Common myeloid progenitor, CD34-positive (primary cell): ENCODE data around the gene ADCY9.

Source experiments
- CTCF ChIA-PET: fragments of 350-600 bp; sonication (Branson Sonifier 250); formaldehyde crosslinking; loops from one replicate; lab custom pipeline; 2021; ENCODE audit warnings: antibody characterized with exemption; lab: Charles Lee
- POLR2A ChIA-PET: fragments of 350-600 bp; sonication (Branson Sonifier 250); formaldehyde crosslinking; loops from one replicate; lab custom pipeline; 2021; ENCODE audit warnings: antibody characterized with exemption; lab: Charles Lee
- DNase-seq, 3 donors: peaks; one replicate each; pipeline versions ENCODE4 v3.0.0 to v3.0.0-alpha.2; 2013
- H3K27ac ChIP-seq, 2 experiments: 1 replicate in 1 of 2; 2 replicates in 1 of 2; pipeline ENCODE4 v1.7.0; 2013; ENCODE audit warnings: inconsistent platforms in 2 of 2, low read length in 2 of 2, mild to moderate bottlenecking in 2 of 2, low read depth in 1 of 2, moderate library complexity in 1 of 2; ENCODE audit not compliant: severe bottlenecking in 2 of 2, insufficient read depth in 1 of 2, poor library complexity in 1 of 2
- H3K27me3 ChIP-seq, 5 experiments: replicated peaks in 2 of 5; 1 replicate in 3 of 5; 2 replicates in 2 of 5; pipeline versions ENCODE4 v1.6.1 to v1.7.0; 2013; ENCODE audit warnings: low read length in 4 of 5, mild to moderate bottlenecking in 2 of 5, moderate library complexity in 2 of 5, inconsistent platforms in 1 of 5; ENCODE audit not compliant: insufficient read depth in 5 of 5, control insufficient read depth in 4 of 5
- H3K36me3 ChIP-seq, 4 experiments: 1 replicate in 2 of 4; 2 replicates in 2 of 4; pipeline versions ENCODE4 v1.6.1 to v1.7.0; 2013; ENCODE audit warnings: low read length in 3 of 4, control low read depth in 1 of 4, mild to moderate bottlenecking in 1 of 4; ENCODE audit not compliant: control insufficient read depth in 4 of 4, insufficient read depth in 4 of 4
- H3K4me1 ChIP-seq, 4 experiments: 1 replicate in 3 of 4; 2 replicates in 1 of 4; pipeline versions ENCODE4 v1.6.1 to v1.7.1; 2013; ENCODE audit warnings: low read length in 3 of 4, mild to moderate bottlenecking in 3 of 4, control low read depth in 1 of 4, inconsistent platforms in 1 of 4, moderate library complexity in 1 of 4; ENCODE audit not compliant: control insufficient read depth in 4 of 4, insufficient read depth in 4 of 4; ENCODE audit errors: control extremely low read depth in 1 of 4
- H3K4me3 ChIP-seq, 7 experiments: 1 replicate in 4 of 7; 2 replicates in 3 of 7; pipeline versions ENCODE4 v1.5.1 to v1.7.0; 2013; ENCODE audit warnings: mild to moderate bottlenecking in 7 of 7, low read length in 6 of 7, moderate library complexity in 6 of 7, inconsistent platforms in 2 of 7, low read depth in 2 of 7, control low read depth in 1 of 7; ENCODE audit not compliant: insufficient read depth in 4 of 7, control insufficient read depth in 1 of 7; ENCODE audit errors: extremely low read depth in 1 of 7
- H3K9me3 ChIP-seq, 5 experiments: 1 replicate in 4 of 5; 2 replicates in 1 of 5; pipeline versions ENCODE4 v1.6.1 to v1.7.1; 2013; ENCODE audit warnings: low read length in 4 of 5, mild to moderate bottlenecking in 2 of 5, inconsistent platforms in 1 of 5, low read depth in 1 of 5, moderate library complexity in 1 of 5; ENCODE audit not compliant: control insufficient read depth in 4 of 5, insufficient read depth in 2 of 5; ENCODE audit errors: control extremely low read depth in 1 of 5
- WGBS: methylation state at CpG from one replicate; pipeline ENCODE4 v1.1.5; 2013; ENCODE audit not compliant: insufficient coverage; 5-methylcytosine and 5-hydroxymethylcytosine counted together

Gene ADCY9

DNA sequence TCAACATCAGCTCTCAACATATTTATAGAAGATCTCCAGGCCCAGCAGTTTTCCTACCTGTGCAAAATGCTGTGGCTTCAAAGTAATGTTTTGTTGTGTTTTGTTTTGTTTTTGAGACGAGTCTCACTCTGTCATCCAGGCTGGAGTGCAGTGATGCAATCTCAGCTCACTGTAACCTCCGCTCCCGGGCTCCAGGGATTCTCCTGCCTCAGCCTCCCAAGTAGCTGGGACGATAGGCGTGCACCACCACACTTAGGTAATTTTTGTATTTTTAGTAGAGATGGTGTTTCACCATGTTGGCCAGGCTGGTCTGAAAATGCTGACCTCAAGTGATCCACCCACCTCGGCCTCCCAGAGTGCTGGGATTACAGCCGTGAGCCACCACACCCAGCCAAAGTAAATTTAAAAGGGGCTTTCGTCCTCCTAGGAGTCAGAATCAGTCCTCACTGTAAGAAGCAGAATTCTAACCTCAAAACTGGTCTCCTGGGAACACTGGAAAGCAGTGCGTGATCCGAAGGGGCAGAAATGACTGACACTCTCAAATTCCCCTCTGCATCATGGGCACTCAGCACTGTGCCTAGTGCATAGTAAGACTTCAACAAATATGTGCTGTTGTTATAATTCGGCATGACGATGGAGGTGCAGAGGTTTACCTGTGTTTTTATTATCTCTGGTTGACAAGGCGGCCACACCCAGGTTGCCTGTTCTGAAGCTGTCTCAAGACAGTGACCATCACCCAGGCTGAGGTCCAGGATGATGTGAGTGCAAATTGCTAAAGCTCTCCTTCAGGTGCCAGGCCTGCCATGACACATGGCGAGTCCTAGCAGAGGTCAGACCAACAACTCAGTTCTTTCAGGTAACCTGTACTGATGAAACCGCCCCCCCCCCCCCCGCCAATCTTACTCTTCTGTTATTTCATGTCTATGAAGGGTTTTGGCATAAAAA, 59.8 kb downstream of the ADCY9 start:
- ChIA-PET POLR2A (no interaction called here), CTCF (no interaction called here)
- no peak overlapping the region for H3K4me3 ChIP-seq
- no peak overlapping the region for H3K27ac ChIP-seq
- H3K4me1 ChIP-seq, result peaks cover 0 to 23% (median 19%) of the 10 kb centered on the region in 4 experiments
- no peaks in the 10 kb centered on the region for H3K36me3 ChIP-seq
- H3K27me3 ChIP-seq, result no peaks in the 10 kb centered on the region
- 97% methylated on average over 10 of the region's 16 CpGs for WGBS
- no peak for DNase-seq
- peaks cover 0 to 16% (median 8%) of the 10 kb centered on the region in 5 experiments for H3K9me3 ChIP-seq

GRCh38 chr16:4055748-4056147, 60.5 kb downstream of the ADCY9 start:
- Histone ChIP-seq H3K9me3 (peaks cover 0 to 13% (median 4%) of the 10 kb centered on the region in 5 experiments), H3K4me1 (peaks cover 0 to 23% (median 19%) of the 10 kb centered on the region in 4 experiments)
- WGBS, result 93% methylated on average over 10 of the region's 15 CpGs

DNA sequence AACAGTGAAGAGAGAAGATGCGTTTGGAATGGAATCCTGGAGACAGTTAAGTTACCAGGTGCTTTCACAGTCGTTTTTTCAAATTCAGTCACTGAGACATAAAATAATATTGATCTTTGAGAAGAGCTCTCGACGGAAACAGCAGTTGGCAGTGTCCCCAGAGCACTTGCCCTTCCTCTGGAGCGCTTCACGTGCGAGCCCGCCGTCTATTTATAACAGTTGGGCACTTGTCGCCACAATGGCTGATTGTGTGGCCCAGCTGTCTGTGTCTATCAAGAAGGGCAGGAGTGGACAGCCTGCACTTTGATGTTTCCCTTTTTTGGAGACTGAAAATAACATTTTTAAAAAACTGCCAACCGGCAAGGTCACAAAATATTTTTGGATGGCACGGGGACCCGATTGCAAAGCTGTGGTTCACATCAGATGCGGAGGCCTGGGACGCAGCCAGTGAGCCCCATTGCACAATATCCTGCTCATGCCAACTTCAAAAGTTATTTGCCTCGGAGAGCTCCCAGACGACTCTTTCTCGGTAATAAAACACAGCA, 62.9 kb downstream of the ADCY9 start:
- peak; percentile 40 to 85 (median 82) for DNase-seq
- Histone ChIP-seq H3K9me3 (no peaks in the 10 kb centered on the region), H3K4me3 (peak overlapping the region in 3 of 7 experiments; percentile 46 to 60 (median 54)), H3K27me3 (no peaks in the 10 kb centered on the region), H3K27ac (no peak overlapping the region), H3K36me3 (no peaks in the 10 kb centered on the region), H3K4me1 (peaks cover 0 to 23% (median 19%) of the 10 kb centered on the region in 4 experiments)
- CTCF ChIA-PET, result interaction anchor here (1.1 to 1.4 kb wide), 2 partner anchors 21 to 28 kb away, joined by 3 to 4 read pairs; no protein-coding TSS in a partner anchor
- WGBS, result 3% methylated on average over 18 of the region's 18 CpGs
- POLR2A ChIA-PET, result interaction anchor here (0.6 kb wide), 1 partner anchor 21 kb away, joined by 6 read pairs; no protein-coding TSS in a partner anchor

More at GRCh38 chr16:4055748-4056147, 60.5 kb downstream of the ADCY9 start:
- Histone ChIP-seq H3K4me3 (no peak overlapping the region), H3K36me3 (no peaks in the 10 kb centered on the region), H3K27ac (no peak overlapping the region), H3K27me3 (no peaks in the 10 kb centered on the region)
- DNase-seq, result no peak
- ChIA-PET CTCF (no interaction called here), POLR2A (no interaction called here)

DNA sequence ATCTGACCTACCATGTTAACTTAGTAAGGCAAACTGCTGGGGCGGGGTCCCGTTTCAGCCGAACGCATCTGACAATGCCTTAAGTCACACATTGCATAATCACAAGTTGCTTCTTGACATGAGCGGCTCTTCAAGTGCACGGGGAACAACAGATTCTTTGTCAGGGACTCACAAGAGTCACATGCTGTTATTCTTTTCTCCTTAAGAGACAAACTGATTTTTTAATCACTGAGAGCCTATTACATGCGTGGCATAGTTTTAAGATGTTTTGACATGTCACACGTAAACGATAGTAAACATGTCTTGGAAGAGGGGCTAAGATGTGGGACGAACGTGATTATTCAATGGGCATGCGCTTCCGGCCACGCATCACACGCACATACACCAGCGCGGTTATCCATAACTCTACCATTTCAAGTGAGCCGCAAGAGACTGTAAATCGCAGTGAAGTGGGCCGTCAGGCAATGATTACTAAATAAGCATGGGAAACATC, 63.4 kb downstream of the ADCY9 start:
- no peaks in the 10 kb centered on the region for H3K27me3 ChIP-seq
- no peaks in the 10 kb centered on the region for H3K9me3 ChIP-seq
- H3K27ac ChIP-seq, result no peak overlapping the region
- H3K4me1 ChIP-seq, result peaks cover 0 to 23% (median 19%) of the 10 kb centered on the region in 4 experiments
- peak overlapping the region in 2 of 7 experiments; percentile 54 to 60 for H3K4me3 ChIP-seq
- DNase-seq, result peak in 2 of 3 donors; percentile 21 to 36
- CTCF ChIA-PET, result interaction anchor here (1.4 kb wide), 1 partner anchor 29 kb away, joined by 4 read pairs; no protein-coding TSS in a partner anchor
- 72% methylated on average over 9 of the region's 20 CpGs for WGBS
- POLR2A ChIA-PET, result interaction anchor here (0.6 kb wide), 1 partner anchor 22 kb away, joined by 6 read pairs; no protein-coding TSS in a partner anchor
- no peaks in the 10 kb centered on the region for H3K36me3 ChIP-seq

- no peaks in the 10 kb centered on the region for H3K36me3 ChIP-seq
- peaks cover 0 to 23% (median 19%) of the 10 kb centered on the region in 4 experiments for H3K4me1 ChIP-seq
- H3K27ac ChIP-seq, result no peak overlapping the region
- no peak for DNase-seq
- H3K4me3 ChIP-seq, result no peak overlapping the region
- H3K9me3 ChIP-seq, result no peaks in the 10 kb centered on the region
- POLR2A ChIA-PET, result no interaction called here
- no peaks in the 10 kb centered on the region for H3K27me3 ChIP-seq
- 97% methylated on average over 10 of the region's 14 CpGs for WGBS
- CTCF ChIA-PET, result no interaction called here
Measured at GRCh38 chr16:4052096-4052495, 64.1 kb downstream of the ADCY9 start.

DNA sequence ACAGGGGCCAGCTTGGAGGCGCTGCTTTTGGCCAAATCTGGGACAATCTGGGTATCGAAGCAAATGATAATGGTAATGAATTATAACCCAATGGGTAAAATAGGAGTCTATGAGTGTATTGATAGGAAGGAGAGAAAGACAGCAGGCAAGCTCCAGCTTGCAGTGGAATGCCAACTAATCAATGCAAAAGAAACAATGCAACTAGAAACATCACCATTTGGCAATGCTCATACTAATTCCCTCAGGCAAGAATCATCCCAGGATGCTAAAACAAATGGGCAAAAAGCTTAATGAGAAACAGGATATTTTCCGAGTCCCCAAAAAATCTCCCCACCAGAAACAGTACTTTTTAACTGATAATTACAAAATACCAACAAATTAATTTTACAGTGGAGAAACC, 64.7 kb downstream of the ADCY9 start:
- Histone ChIP-seq H3K27me3 (no peaks in the 10 kb centered on the region), H3K4me3 (no peak overlapping the region), H3K36me3 (no peaks in the 10 kb centered on the region), H3K9me3 (no peaks in the 10 kb centered on the region), H3K27ac (no peak overlapping the region), H3K4me1 (peaks cover 0 to 23% (median 19%) of the 10 kb centered on the region in 4 experiments)
- 100% methylated on average over 2 of the region's 3 CpGs for WGBS
- CTCF ChIA-PET, result interaction anchor here (0.7 kb wide), 2 partner anchors 12 to 515 kb away, joined by 3 read pairs; no protein-coding TSS in a partner anchor
- DNase-seq, result no peak
- POLR2A ChIA-PET, result interaction anchor here (0.7 kb wide), 1 partner anchor 272 kb away, joined by 4 read pairs; no protein-coding TSS in a partner anchor
